ENCODE measurements around the gene SPTB.

Gene SPTB

GRCh38 chr14:64715146-64715627, 164.5 kb downstream of the SPTB start:
- no peak for TF ChIP-seq CTCF (IDR thresholded peaks at IDR 0.05; ENCODE audit: control insufficient read depth, insufficient read depth, low read depth, low read length, missing control alignments)

DNA sequence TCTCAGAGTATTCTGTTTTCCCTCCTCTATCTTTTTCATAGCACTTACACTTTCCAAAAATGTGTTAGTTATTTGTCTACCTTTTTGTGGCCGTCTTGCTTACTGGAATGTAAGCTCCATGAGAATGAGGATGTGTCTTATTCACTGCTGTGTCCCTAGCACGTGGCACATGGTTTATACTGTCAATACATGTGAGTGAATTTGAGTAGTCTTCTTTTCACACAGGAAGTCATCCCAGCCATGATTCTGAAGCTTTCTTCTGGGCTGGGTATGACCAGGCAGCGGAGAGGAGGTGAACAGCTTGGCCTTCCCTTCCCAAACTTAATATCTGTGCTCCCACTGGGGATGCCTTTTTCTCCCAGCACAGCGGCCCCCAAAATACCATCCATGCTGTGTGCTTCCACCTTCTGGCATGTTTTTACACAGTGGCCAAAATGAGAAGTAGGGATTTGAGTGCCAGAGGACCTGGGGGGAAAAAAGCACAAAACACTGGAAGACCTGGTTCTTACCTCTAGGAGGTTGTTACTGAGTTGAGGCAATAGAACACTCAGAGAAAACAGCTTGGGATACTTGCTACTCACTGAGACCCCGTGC, 165.2 kb downstream of the SPTB start:
- DNase-seq (ENCODE audit: low read depth): no peak
- no peak overlapping the region for H3K4me3 ChIP-seq (ENCODE audit: control insufficient read depth, low read depth, low read length)
- no peak for TF ChIP-seq CTCF (IDR thresholded peaks at IDR 0.05; ENCODE audit: control insufficient read depth, insufficient read depth, low read depth, low read length, missing control alignments)

More at GRCh38 chr14:64715146-64715627, 164.5 kb downstream of the SPTB start:
- no peak overlapping the region for H3K4me3 ChIP-seq (ENCODE audit: control insufficient read depth, low read depth, low read length)
- DNase-seq (ENCODE audit: low read depth): no peak

DNA sequence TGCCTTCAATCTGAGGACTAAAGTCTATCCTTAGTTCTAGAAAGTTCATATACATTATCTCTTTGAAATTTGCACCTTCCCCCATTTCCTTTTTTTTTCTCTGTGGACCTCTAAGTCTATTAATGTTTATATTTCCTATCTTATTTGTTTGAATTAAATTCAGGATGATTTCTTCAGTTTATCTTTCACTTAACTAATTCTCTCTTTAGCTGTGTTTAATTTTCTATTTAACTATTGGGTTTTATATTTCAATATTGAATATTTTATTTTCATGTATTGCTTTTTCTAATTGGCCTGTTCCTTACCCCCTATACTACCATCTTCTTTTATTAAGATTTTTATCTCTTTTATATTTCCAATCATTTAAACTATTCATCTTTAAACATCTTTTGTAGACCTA, 166.0 kb downstream of the SPTB start:
- DNase-seq (ENCODE audit: low read depth): no peak
- no peak overlapping the region for H3K4me3 ChIP-seq (ENCODE audit: control insufficient read depth, low read depth, low read length)
- no peak for TF ChIP-seq CTCF (IDR thresholded peaks at IDR 0.05; ENCODE audit: control insufficient read depth, insufficient read depth, low read depth, low read length, missing control alignments)

DNA sequence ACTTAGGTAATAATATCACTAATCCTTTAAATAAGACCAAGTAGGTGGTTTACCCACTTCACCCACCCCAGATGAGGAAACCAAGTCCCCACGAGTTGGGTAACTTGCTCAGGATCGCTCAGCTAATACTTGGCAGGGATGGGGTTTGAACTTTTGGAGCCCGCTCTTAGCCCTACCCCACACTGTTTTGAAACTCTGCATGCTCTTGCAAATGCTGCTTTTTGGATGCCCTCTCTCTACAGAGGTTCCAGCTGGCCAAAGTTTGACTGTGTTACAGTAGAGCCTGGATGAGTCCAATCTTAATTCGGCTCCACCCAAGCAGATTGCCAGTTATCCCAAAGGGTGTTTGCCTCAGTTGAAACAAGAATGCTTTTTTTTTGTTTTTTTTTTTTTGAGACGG, 168.7 kb downstream of the SPTB start:
- no peak for DNase-seq (ENCODE audit: low read depth)

GRCh38 chr14:64709126-64709525, 170.6 kb downstream of the SPTB start:
- H3K4me3 ChIP-seq (ENCODE audit: control insufficient read depth, low read depth, low read length): no peak overlapping the region
- TF ChIP-seq CTCF (IDR thresholded peaks at IDR 0.05; ENCODE audit: control insufficient read depth, insufficient read depth, low read depth, low read length, missing control alignments): no peak
- no peak for DNase-seq (ENCODE audit: low read depth)

More for the DNA sequence above, 168.7 kb downstream of the SPTB start:
- H3K4me3 ChIP-seq (ENCODE audit: control insufficient read depth, low read depth, low read length): no peak overlapping the region
- TF ChIP-seq CTCF (IDR thresholded peaks at IDR 0.05; ENCODE audit: control insufficient read depth, insufficient read depth, low read depth, low read length, missing control alignments): no peak

DNA sequence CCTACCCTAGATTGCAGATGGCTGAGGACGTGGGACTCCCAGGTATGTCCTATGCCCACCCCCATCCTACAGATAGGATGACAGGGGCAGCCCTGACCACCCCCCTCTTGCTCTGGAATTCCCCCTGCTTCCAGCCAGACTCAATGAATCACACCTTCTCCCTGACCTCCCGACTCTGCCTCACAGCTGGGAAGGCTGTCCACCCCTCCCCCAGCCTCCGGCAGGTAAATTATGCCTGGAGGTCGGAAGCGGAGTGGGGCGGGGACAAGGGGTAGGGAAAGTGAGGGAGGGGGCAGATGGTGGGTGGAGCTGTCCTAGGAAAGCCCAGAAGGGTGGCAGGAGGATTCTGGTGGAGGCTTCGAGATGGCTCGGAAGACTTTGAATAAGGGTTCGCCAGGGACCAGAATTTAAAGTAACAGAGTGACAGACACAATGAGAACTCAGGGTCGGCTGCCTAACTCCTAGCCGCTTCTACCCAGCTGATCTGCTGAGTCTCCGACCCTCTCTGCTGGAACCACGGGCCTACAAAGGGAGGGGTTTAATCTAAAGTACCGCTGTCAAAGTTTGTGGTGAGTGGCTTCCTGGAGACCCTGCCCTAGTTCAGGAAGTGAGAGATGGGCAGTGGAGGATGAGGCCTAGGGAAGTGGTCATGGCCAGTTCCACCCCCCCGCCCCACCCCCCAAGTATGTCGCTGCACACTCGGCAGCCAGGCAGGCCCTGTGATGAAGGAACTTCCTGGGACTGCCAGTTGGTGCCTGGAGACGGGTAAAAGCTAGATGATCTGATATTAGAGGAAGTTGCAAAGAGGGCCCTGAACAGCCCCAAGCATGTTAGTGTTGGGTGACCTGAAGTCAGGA, 171.3 kb downstream of the SPTB start:
- no peak for DNase-seq (ENCODE audit: low read depth)
- TF ChIP-seq CTCF (IDR thresholded peaks at IDR 0.05; ENCODE audit: control insufficient read depth, insufficient read depth, low read depth, low read length, missing control alignments): no peak
- no peak overlapping the region for H3K4me3 ChIP-seq (ENCODE audit: control insufficient read depth, low read depth, low read length)
